ENCODE data around the gene TPX2.

- TF ChIP-seq POLR2A (IDR thresholded peaks at IDR 0.05), result no peak
- no peak for TF ChIP-seq CTCF (IDR thresholded peaks at IDR 0.05)
These were observed 33.9 kb upstream of the TPX2 start for GRCh38 chr20:31705191-31705590.
